Measurements from ENCODE around the gene TTC31. TPM values are rescaled to one million over a fixed set of nuclear protein-coding genes. Genes with fewer than 3 reads are reported as not detected.

The TTC31 gene
- total RNA-seq, 1 experiment from 2014 or later: 26.4 TPM

DNA sequence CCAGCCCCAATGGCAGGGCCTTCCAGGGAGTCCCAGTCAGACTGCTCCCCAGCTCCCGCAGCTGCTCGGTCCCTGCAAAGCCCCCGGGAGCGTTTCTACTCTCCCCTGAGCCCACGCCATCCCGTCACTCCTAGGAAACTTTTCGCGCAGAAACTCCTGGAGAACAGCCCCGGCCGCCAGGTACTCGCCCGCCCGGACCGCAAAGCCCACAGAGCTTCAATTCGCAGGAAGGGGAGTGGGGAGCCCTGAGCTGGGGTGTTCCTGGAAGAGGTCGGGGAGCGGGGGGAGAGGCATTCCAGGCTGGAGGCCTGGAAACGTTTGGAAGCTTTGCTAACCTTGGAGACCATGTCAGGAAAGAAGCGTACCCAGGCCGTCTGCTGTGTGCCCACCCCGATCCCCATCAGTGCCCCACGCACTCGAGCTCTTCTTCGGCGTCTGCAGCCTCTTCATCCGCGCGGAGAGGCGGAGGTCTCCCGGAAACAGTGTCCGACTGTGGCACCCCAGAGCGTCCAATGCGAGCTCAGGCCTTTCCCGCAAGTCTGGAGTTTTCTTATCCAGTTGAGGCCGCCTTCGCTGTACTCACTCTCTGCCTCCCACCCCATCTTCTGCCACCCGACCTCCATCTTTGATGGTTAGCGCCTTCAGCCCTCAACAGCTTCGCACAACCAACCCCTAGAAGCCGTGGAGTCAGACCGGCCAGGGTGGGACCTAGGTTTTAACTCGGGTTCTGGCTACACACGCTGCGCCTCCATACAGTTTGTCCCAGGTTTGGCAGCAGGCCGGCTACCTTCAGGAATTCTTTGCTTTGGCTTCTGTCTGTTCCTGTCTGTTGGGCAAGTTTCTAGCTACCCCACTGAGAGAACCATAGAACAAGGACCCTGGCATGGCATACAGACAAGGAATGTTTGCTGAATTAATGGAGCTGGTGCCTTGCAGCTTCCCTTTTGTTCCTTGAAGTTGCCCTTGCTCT lies 20.9 kb downstream of the TTC31 start:
- H3K9me2 ChIP-seq (ENCODE audit: insufficient read depth): no peaks in the 10 kb centered on the region
- H4K20me1 ChIP-seq (ENCODE audit: insufficient read depth): no peaks in the 10 kb centered on the region
- no TSS peak for BruUV-seq (replicated peaks)
- RAD21 ChIA-PET (ENCODE audit: low non-redundant PET in 1 of 2, low total read pairs in 2 of 2, uncharacterized antibody in 2 of 2, unreplicated experiment in 2 of 2): no interaction called here
- no peak for TF ChIP-seq JUND (IDR thresholded peaks at IDR 0.05)
- TF ChIP-seq, protein P1, sequence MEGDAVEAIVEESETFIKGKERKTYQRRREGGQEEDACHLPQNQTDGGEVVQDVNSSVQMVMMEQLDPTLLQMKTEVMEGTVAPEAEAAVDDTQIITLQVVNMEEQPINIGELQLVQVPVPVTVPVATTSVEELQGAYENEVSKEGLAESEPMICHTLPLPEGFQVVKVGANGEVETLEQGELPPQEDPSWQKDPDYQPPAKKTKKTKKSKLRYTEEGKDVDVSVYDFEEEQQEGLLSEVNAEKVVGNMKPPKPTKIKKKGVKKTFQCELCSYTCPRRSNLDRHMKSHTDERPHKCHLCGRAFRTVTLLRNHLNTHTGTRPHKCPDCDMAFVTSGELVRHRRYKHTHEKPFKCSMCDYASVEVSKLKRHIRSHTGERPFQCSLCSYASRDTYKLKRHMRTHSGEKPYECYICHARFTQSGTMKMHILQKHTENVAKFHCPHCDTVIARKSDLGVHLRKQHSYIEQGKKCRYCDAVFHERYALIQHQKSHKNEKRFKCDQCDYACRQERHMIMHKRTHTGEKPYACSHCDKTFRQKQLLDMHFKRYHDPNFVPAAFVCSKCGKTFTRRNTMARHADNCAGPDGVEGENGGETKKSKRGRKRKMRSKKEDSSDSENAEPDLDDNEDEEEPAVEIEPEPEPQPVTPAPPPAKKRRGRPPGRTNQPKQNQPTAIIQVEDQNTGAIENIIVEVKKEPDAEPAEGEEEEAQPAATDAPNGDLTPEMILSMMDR (IDR thresholded peaks at IDR 0.05 in 2 of 3, conservative IDR thresholded peaks at IDR 0.05 in 1 of 3; ENCODE audit: borderline replicate concordance in 1 of 3, insufficient read depth in 1 of 3, low read depth in 2 of 3, low read length in 2 of 3): no peak
- no peaks in the 10 kb centered on the region for H3K27me3 ChIP-seq (ENCODE audit: insufficient read depth, low read length)
- intact Hi-C loops (cut with micrococcal nuclease): loop anchor here (2.0 kb wide), 1 partner anchor 21 kb away; the partner anchor contains the start of genes CCDC142 and TTC31
- H3K4me3 ChIP-seq (replicated peaks in 1 of 2; ENCODE audit: low read depth in 1 of 2, low read length in 2 of 2): peak overlapping the region; percentile 83 to 89
- H3K4me1 ChIP-seq (ENCODE audit: control insufficient read depth in 1 of 2, insufficient read depth in 2 of 2, low read length in 2 of 2): peaks cover 28 to 63% of the 10 kb centered on the region in 2 experiments
- H3K4me2 ChIP-seq (ENCODE audit: low read length): peak overlapping the region; percentile 95
- POLR2A ChIA-PET: interaction anchor here (0.9 to 1.5 kb wide), 2 partner anchors 28 to 61 kb away, joined by 3 to 4 read pairs; no protein-coding TSS in a partner anchor
- peak overlapping the region; percentile 91 for H3K27ac ChIP-seq (ENCODE audit: low read depth, low read length)
- no peak overlapping the region for H2AFZ ChIP-seq (ENCODE audit: low read depth, low read length, poor library complexity, severe bottlenecking)
- H3K9ac ChIP-seq (ENCODE audit: low read length): peak overlapping the region; percentile 85
- H3K36me3 ChIP-seq (ENCODE audit: control insufficient read depth in 1 of 2, insufficient read depth in 2 of 2, low read length in 2 of 2): peaks cover 3 to 16% of the 10 kb centered on the region in 2 experiments; a peak in 2 of 4 replicates
- H3K9me3 ChIP-seq (ENCODE audit: control insufficient read depth in 1 of 2, insufficient read depth in 1 of 2, low read depth in 1 of 2, low read length in 2 of 2): no peaks in the 10 kb centered on the region
- CTCF ChIA-PET: interaction anchor here (1.7 to 1.8 kb wide), 2 partner anchors 21 to 28 kb away, joined by 4 to 9 read pairs; partner anchors contain the start of genes CCDC142 and TTC31
- peaks cover 22% of the 10 kb centered on the region for H3K79me2 ChIP-seq (ENCODE audit: insufficient read depth, low read length)
- no peak for DNase-seq (ENCODE audit: low read depth, low spot score)
- no peak for ATAC-seq

DNA sequence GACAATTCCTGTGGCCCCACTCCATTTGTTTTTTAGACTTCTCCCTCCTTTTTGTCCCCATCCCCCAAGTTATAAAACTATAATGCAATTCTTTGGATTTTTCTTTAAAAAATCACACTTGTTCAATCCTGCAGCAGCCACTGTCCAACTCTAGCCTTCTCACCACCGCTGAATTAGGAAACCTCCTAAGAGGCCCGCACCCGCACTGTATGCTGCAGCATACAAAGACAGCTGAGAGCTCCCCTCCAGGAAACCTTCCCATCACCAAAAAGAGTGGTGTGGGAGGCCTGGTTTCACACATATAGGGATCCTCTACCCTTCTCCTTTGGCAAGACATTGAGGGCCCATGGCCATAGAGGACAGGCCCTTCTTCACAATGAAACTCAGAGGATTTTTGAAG lies 21.7 kb downstream of the TTC31 start:
- DNase-seq (ENCODE audit: low read depth, low spot score): no peak
- Histone ChIP-seq H3K27ac (ENCODE audit: low read depth, low read length) (no peak overlapping the region), H3K79me2 (ENCODE audit: insufficient read depth, low read length) (peaks cover 22% of the 10 kb centered on the region), H3K9ac (ENCODE audit: low read length) (no peak overlapping the region), H4K20me1 (ENCODE audit: insufficient read depth) (no peaks in the 10 kb centered on the region), H3K27me3 (ENCODE audit: insufficient read depth, low read length) (no peaks in the 10 kb centered on the region), H3K36me3 (ENCODE audit: control insufficient read depth in 1 of 2, insufficient read depth in 2 of 2, low read length in 2 of 2) (peaks cover 3 to 16% of the 10 kb centered on the region in 2 experiments; a peak in 2 of 4 replicates), H2AFZ (ENCODE audit: low read depth, low read length, poor library complexity, severe bottlenecking) (no peak overlapping the region), H3K4me2 (ENCODE audit: low read length) (no peak overlapping the region), H3K4me1 (ENCODE audit: control insufficient read depth in 1 of 2, insufficient read depth in 2 of 2, low read length in 2 of 2) (peaks cover 30 to 64% of the 10 kb centered on the region in 2 experiments), H3K9me3 (ENCODE audit: control insufficient read depth in 1 of 2, insufficient read depth in 1 of 2, low read depth in 1 of 2, low read length in 2 of 2) (no peaks in the 10 kb centered on the region), H3K4me3 (replicated peaks in 1 of 2; ENCODE audit: low read depth in 1 of 2, low read length in 2 of 2) (no peak overlapping the region), H3K9me2 (ENCODE audit: insufficient read depth) (no peaks in the 10 kb centered on the region)
- BruUV-seq (replicated peaks): no TSS peak
- ChIA-PET RAD21 (ENCODE audit: low non-redundant PET in 1 of 2, low total read pairs in 2 of 2, uncharacterized antibody in 2 of 2, unreplicated experiment in 2 of 2) (no interaction called here), CTCF (interaction anchor here (1.7 to 1.8 kb wide), 2 partner anchors 21 to 27 kb away, joined by 4 to 9 read pairs; partner anchors contain the start of genes CCDC142 and TTC31), POLR2A (interaction anchor here (1.5 kb wide), 1 partner anchor 27 kb away, joined by 4 read pairs; no protein-coding TSS in a partner anchor)
- intact Hi-C loops (cut with micrococcal nuclease): no loop called here
- no peak for ATAC-seq
- TF ChIP-seq EGR1 (IDR thresholded peaks at IDR 0.05; ENCODE audit: low read depth) (no peak), EZH2phosphoT487 (IDR thresholded peaks at IDR 0.05; ENCODE audit: borderline replicate concordance) (no peak), CBX3 (IDR thresholded peaks at IDR 0.05; ENCODE audit: low read depth) (no peak), ELF1 (IDR thresholded peaks at IDR 0.05; ENCODE audit: borderline replicate concordance, low read depth) (no peak), POLR2A (IDR thresholded peaks at IDR 0.05; ENCODE audit: borderline replicate concordance, extremely low read depth, insufficient read depth, insufficient read length) (no peak), ZNF274 (IDR thresholded peaks at IDR 0.05; ENCODE audit: low read depth, low read length) (no peak)
- TF ChIP-seq, protein P2, sequence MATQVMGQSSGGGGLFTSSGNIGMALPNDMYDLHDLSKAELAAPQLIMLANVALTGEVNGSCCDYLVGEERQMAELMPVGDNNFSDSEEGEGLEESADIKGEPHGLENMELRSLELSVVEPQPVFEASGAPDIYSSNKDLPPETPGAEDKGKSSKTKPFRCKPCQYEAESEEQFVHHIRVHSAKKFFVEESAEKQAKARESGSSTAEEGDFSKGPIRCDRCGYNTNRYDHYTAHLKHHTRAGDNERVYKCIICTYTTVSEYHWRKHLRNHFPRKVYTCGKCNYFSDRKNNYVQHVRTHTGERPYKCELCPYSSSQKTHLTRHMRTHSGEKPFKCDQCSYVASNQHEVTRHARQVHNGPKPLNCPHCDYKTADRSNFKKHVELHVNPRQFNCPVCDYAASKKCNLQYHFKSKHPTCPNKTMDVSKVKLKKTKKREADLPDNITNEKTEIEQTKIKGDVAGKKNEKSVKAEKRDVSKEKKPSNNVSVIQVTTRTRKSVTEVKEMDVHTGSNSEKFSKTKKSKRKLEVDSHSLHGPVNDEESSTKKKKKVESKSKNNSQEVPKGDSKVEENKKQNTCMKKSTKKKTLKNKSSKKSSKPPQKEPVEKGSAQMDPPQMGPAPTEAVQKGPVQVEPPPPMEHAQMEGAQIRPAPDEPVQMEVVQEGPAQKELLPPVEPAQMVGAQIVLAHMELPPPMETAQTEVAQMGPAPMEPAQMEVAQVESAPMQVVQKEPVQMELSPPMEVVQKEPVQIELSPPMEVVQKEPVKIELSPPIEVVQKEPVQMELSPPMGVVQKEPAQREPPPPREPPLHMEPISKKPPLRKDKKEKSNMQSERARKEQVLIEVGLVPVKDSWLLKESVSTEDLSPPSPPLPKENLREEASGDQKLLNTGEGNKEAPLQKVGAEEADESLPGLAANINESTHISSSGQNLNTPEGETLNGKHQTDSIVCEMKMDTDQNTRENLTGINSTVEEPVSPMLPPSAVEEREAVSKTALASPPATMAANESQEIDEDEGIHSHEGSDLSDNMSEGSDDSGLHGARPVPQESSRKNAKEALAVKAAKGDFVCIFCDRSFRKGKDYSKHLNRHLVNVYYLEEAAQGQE (IDR thresholded peaks at IDR 0.05; ENCODE audit: low read depth): no peak
